Calu3 (cell line): Measurements from ENCODE around the gene ITGAV. TPM values are rescaled to one million over a fixed set of nuclear protein-coding genes. Genes with fewer than 3 reads are reported as not detected.
A peak's percentile ranks its signal among the peaks of the same experiment; 100 is the strongest.

ENCODE experiments used
- BruUV-seq: library from RNA; stranded (reverse); fragments of 400-500 nt; replicated peaks from 2 replicates; lab custom pipeline; 2021; lab: Mats Ljungman, UMichigan
- CTCF ChIA-PET: fragments of 300-600 bp; sonication (Branson Sonifier 250); formaldehyde crosslinking; loops from one replicate; lab custom pipeline; 2022; ENCODE audit warnings: antibody characterized with exemption; lab: Charles Lee
- DNase-seq: peaks from one replicate; pipeline ENCODE4 v3.0.0; 2022
- H3K27ac Mint-ChIP-seq: one replicate; pipeline ENCODE4 v1.8.0; 2022; ENCODE audit warnings: mixed read lengths; ENCODE audit not compliant: unreplicated experiment
- H3K27me3 Mint-ChIP-seq: one replicate; pipeline ENCODE4 v1.8.0; 2022; ENCODE audit warnings: mixed read lengths; ENCODE audit not compliant: unreplicated experiment
- H3K36me3 Mint-ChIP-seq: one replicate; pipeline ENCODE4 v1.8.0; 2022; ENCODE audit warnings: mild to moderate bottlenecking, moderate library complexity, mixed read lengths; ENCODE audit not compliant: insufficient read depth, unreplicated experiment
- H3K4me1 Mint-ChIP-seq: one replicate; pipeline ENCODE4 v1.8.0; 2022; ENCODE audit warnings: mild to moderate bottlenecking, low read depth, mixed read lengths; ENCODE audit not compliant: unreplicated experiment
- H3K4me3 Mint-ChIP-seq: one replicate; pipeline ENCODE4 v1.8.0; 2022; ENCODE audit warnings: mild to moderate bottlenecking, low read depth, moderate library complexity, mixed read lengths; ENCODE audit not compliant: unreplicated experiment
- H3K9me3 Mint-ChIP-seq: one replicate; pipeline ENCODE4 v1.8.0; 2022; ENCODE audit warnings: low read depth, mixed read lengths; ENCODE audit not compliant: unreplicated experiment
- CTCF ChIP-seq: fragments of 200-600 bp; IDR thresholded peaks from one replicate; pipeline ENCODE4 v1.8.0; 2022; ENCODE audit warnings: antibody characterized with exemption; ENCODE audit not compliant: unreplicated experiment
- intact Hi-C: fragments of 100-400 bp; cut with micrococcal nuclease; formaldehyde crosslinking; loops from one replicate; pipeline ENCODE4 v1.10.0; 2022; ENCODE audit not compliant: unreplicated experiment
- total RNA-seq: library from RNA; stranded (reverse); gene quantifications from 2 replicates; pipeline ENCODE4 v1.2.3, GENCODE V29; 2022

The ITGAV gene
- total RNA-seq, 1 experiment from 2014 or later, result 146 TPM

GRCh38 chr2:186690786-186691185 is 100.9 kb downstream of the ITGAV start:
- intact Hi-C loops, result no loop called here
- H3K4me3 Mint-ChIP-seq, result no peak overlapping the region
- H3K27me3 Mint-ChIP-seq, result no peaks in the 10 kb centered on the region
- TF ChIP-seq CTCF, result no peak
- no TSS peak for BruUV-seq
- no peak for DNase-seq
- H3K36me3 Mint-ChIP-seq, result peaks cover 14% of the 10 kb centered on the region
- peaks cover 34% of the 10 kb centered on the region for H3K4me1 Mint-ChIP-seq
- no peak overlapping the region for H3K27ac Mint-ChIP-seq
- CTCF ChIA-PET, result no interaction called here
- H3K9me3 Mint-ChIP-seq, result peaks cover 6% of the 10 kb centered on the region

- Mint-ChIP-seq H3K36me3 (peaks cover 14% of the 10 kb centered on the region), H3K27me3 (no peaks in the 10 kb centered on the region), H3K27ac (no peak overlapping the region), H3K9me3 (peaks cover 6% of the 10 kb centered on the region), H3K4me1 (peaks cover 38% of the 10 kb centered on the region), H3K4me3 (no peak overlapping the region)
- CTCF ChIA-PET, result no interaction called here
- no peak for DNase-seq
- intact Hi-C loops, result no loop called here
- BruUV-seq, result no TSS peak
- no peak for TF ChIP-seq CTCF
These were observed 101.4 kb downstream of the ITGAV start for GRCh38 chr2:186691231-186691630.

- intact Hi-C loops, result no loop called here
- no TSS peak for BruUV-seq
These were observed 102.0 kb downstream of the ITGAV start for GRCh38 chr2:186691900-186692299.

GRCh38 chr2:186693446-186693832 is 103.6 kb downstream of the ITGAV start:
- H3K27me3 Mint-ChIP-seq, result no peaks in the 10 kb centered on the region
- no peak for DNase-seq
- H3K4me3 Mint-ChIP-seq, result peak overlapping the region; percentile 82
- H3K9me3 Mint-ChIP-seq, result no peaks in the 10 kb centered on the region
- intact Hi-C loops, result no loop called here
- peaks cover 45% of the 10 kb centered on the region for H3K4me1 Mint-ChIP-seq
- BruUV-seq, result no TSS peak
- no peak for TF ChIP-seq CTCF
- peaks cover 14% of the 10 kb centered on the region for H3K36me3 Mint-ChIP-seq
- CTCF ChIA-PET, result interaction anchor here (0.8 kb wide), 1 partner anchor 87 kb away, joined by 3 read pairs; no protein-coding TSS in a partner anchor
- no peak overlapping the region for H3K27ac Mint-ChIP-seq

More at GRCh38 chr2:186691900-186692299, 102.0 kb downstream of the ITGAV start:
- CTCF ChIA-PET, result no interaction called here
- H3K4me1 Mint-ChIP-seq, result peaks cover 45% of the 10 kb centered on the region
- no peak overlapping the region for H3K4me3 Mint-ChIP-seq
- H3K36me3 Mint-ChIP-seq, result peaks cover 14% of the 10 kb centered on the region
- H3K27ac Mint-ChIP-seq, result no peak overlapping the region
- no peak for DNase-seq
- no peaks in the 10 kb centered on the region for H3K27me3 Mint-ChIP-seq
- H3K9me3 Mint-ChIP-seq, result peaks cover 6% of the 10 kb centered on the region
- no peak for TF ChIP-seq CTCF
